ENCODE data around the gene PACRG. TPM values are rescaled to one million over a fixed set of nuclear protein-coding genes. Genes with fewer than 3 reads are reported as not detected.

The PACRG gene
- total and polyA plus RNA-seq, 4 donors: 0.47 to 3.8 (median 2.4) TPM

DNA sequence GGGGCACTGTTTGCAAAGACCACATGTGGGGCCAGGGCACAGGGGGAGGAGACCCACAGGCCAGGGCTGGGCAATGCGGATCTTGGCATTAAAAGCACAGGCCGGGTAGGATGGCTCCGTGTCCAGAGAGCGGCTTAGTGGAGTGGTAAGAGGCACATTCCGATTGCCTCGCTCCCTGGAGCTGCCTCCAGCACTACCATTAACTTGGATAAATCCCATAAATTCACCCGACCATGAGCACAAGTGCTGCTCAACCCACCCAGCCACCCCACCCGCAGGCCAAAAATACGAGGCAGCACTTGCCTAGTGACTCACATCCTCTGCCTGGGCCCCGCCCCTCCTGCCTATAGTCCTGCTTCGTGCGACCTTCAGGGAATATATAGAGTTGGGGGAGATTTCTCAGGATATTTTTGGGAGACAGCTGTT is 619.3 kb downstream of the PACRG start:
- H3K27me3 ChIP-seq (ENCODE audit: control insufficient read depth in 4 of 4, insufficient read depth in 4 of 4, low read length in 3 of 4): no peaks in the 10 kb centered on the region
- no peak overlapping the region for H3K27ac ChIP-seq (ENCODE audit: low read depth in 1 of 2, low read length in 2 of 2)
- 91% methylated on average over 12 of the region's 12 CpGs for WGBS
- no peak for TF ChIP-seq MAX (IDR thresholded peaks at IDR 0.05)
- TF ChIP-seq YY1 (IDR thresholded peaks at IDR 0.05): no peak
- TF ChIP-seq, protein P1, sequence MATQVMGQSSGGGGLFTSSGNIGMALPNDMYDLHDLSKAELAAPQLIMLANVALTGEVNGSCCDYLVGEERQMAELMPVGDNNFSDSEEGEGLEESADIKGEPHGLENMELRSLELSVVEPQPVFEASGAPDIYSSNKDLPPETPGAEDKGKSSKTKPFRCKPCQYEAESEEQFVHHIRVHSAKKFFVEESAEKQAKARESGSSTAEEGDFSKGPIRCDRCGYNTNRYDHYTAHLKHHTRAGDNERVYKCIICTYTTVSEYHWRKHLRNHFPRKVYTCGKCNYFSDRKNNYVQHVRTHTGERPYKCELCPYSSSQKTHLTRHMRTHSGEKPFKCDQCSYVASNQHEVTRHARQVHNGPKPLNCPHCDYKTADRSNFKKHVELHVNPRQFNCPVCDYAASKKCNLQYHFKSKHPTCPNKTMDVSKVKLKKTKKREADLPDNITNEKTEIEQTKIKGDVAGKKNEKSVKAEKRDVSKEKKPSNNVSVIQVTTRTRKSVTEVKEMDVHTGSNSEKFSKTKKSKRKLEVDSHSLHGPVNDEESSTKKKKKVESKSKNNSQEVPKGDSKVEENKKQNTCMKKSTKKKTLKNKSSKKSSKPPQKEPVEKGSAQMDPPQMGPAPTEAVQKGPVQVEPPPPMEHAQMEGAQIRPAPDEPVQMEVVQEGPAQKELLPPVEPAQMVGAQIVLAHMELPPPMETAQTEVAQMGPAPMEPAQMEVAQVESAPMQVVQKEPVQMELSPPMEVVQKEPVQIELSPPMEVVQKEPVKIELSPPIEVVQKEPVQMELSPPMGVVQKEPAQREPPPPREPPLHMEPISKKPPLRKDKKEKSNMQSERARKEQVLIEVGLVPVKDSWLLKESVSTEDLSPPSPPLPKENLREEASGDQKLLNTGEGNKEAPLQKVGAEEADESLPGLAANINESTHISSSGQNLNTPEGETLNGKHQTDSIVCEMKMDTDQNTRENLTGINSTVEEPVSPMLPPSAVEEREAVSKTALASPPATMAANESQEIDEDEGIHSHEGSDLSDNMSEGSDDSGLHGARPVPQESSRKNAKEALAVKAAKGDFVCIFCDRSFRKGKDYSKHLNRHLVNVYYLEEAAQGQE (IDR thresholded peaks at IDR 0.05): no peak
- no peak for TF ChIP-seq EGR1 (IDR thresholded peaks at IDR 0.05; ENCODE audit: low read depth in 2 of 2)
- no peak for TF ChIP-seq RXRA (IDR thresholded peaks at IDR 0.05)
- TF ChIP-seq RAD21 (IDR thresholded peaks at IDR 0.05): no peak
- TF ChIP-seq HNF4G (IDR thresholded peaks at IDR 0.05): no peak
- no peak for TF ChIP-seq SP1 (IDR thresholded peaks at IDR 0.05)
- no peak for TF ChIP-seq GABPA (IDR thresholded peaks at IDR 0.05 in 1 of 2, conservative IDR thresholded peaks at IDR 0.05 in 1 of 2)
- TF ChIP-seq CTCF (IDR thresholded peaks at IDR 0.05; ENCODE audit: low read depth, low read length, missing input control): no peak
- TF ChIP-seq ATF3 (IDR thresholded peaks at IDR 0.05): no peak
- no peak for TF ChIP-seq HNF4A (conservative IDR thresholded peaks at IDR 0.05)
- TF ChIP-seq JUND (IDR thresholded peaks at IDR 0.05): no peak
- no peak for TF ChIP-seq TAF1 (conservative IDR thresholded peaks at IDR 0.05)
- H3K9ac ChIP-seq (ENCODE audit: low read depth in 1 of 2, low read length in 2 of 2): no peak overlapping the region
- no peak for DNase-seq (ENCODE audit: low spot score)
- peaks cover 0 to 5% (median 3%) of the 10 kb centered on the region in 4 donors for H3K4me1 ChIP-seq (ENCODE audit: control insufficient read depth in 4 of 4, insufficient read depth in 4 of 4, low read length in 3 of 4)
- H3K36me3 ChIP-seq (ENCODE audit: control insufficient read depth in 4 of 4, insufficient read depth in 3 of 4, low read depth in 1 of 4, low read length in 3 of 4): no peaks in the 10 kb centered on the region
- no peak overlapping the region for H3K4me3 ChIP-seq (ENCODE audit: low read depth in 1 of 3, low read length in 3 of 3)
- H3K9me3 ChIP-seq (ENCODE audit: control insufficient read depth in 4 of 4, low read length in 3 of 4): no peaks in the 10 kb centered on the region

DNA sequence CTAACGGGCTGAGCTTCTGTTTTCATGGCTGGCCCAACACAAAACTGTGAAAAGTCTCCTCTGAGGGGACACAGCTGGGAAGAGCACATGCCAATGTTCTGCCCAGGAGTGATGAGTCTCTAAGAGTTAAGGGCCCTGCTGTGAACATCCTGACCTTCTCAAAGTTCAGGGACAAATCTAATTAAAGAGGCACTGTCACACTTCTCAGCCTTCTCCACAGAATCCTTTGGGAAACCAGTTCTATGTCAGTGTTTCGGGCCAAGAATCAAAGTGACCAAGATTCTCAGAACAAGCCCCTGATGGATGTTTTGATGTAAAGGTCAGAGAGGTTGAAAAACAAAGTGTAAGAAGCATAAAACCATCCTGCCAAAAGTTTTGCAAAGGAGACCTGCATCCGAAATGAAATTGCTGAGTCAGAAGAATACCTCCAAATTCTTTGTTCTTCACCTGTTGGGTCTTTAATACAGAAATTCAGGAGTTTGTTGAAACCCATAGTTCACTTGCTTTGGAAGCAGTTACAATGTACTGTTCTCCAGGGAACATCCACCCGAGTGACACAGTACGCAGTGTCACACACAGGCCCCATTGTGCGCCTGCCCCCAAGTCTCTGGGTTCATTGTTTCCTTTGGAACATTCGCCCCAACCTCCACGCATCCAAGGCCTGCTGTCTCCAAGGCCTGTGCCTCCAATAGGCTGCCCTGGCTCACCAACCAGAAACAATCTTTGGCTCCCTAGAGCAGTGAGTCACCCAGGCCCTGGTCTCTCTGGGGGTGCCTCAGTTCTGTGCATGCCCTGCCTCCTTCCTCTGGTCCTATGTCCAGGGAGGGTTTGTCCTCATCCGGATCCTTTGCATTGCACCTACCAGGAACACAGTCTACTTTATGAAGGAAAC is 621.3 kb downstream of the PACRG start:
- H3K4me1 ChIP-seq (ENCODE audit: control insufficient read depth in 4 of 4, insufficient read depth in 4 of 4, low read length in 3 of 4): no peaks in the 10 kb centered on the region
- H3K9ac ChIP-seq (ENCODE audit: low read depth in 1 of 2, low read length in 2 of 2): no peak overlapping the region
- 91% methylated on average over 9 of the region's 9 CpGs for WGBS
- no peak overlapping the region for H3K27ac ChIP-seq (ENCODE audit: low read depth in 1 of 2, low read length in 2 of 2)
- TF ChIP-seq GABPA (IDR thresholded peaks at IDR 0.05 in 1 of 2, conservative IDR thresholded peaks at IDR 0.05 in 1 of 2): no peak
- TF ChIP-seq SP1 (IDR thresholded peaks at IDR 0.05): no peak
- TF ChIP-seq, protein P1 (IDR thresholded peaks at IDR 0.05): no peak
- no peak for TF ChIP-seq JUND (IDR thresholded peaks at IDR 0.05)
- no peak overlapping the region for H3K4me3 ChIP-seq (ENCODE audit: low read depth in 1 of 3, low read length in 3 of 3)
- H3K27me3 ChIP-seq (ENCODE audit: control insufficient read depth in 4 of 4, insufficient read depth in 4 of 4, low read length in 3 of 4): no peaks in the 10 kb centered on the region
- no peak for DNase-seq (ENCODE audit: low spot score)
- H3K9me3 ChIP-seq (ENCODE audit: control insufficient read depth in 4 of 4, low read length in 3 of 4): no peaks in the 10 kb centered on the region
- H3K36me3 ChIP-seq (ENCODE audit: control insufficient read depth in 4 of 4, insufficient read depth in 3 of 4, low read depth in 1 of 4, low read length in 3 of 4): no peaks in the 10 kb centered on the region
